HCT116 (cell line): Measurements from ENCODE around the gene DYNC2LI1. TPM values are rescaled to one million over a fixed set of nuclear protein-coding genes. Genes with fewer than 3 reads are reported as not detected.

Source experiments
- ATAC-seq: fragments of 200-7000 bp; cut with Tn5 transposase; 2 replicates; pipeline ENCODE4 v1.9.1; 2020; ENCODE audit warnings: mild to moderate bottlenecking, moderate library complexity
- BruUV-seq: library from RNA; stranded (reverse); fragments of 400-500 nt; replicated peaks from 2 replicates; lab custom pipeline; 2021; lab: Mats Ljungman, UMichigan
- CTCF ChIA-PET: fragments of 300-600 bp; sonication (Branson Sonifier 250); formaldehyde crosslinking; loops from one replicate; lab custom pipeline; 2021; ENCODE audit warnings: antibody characterized with exemption; lab: Charles Lee
- POLR2A ChIA-PET: fragments of 300-600, 350-600 bp; sonication (Branson Sonifier 250); formaldehyde crosslinking; loops from one replicate; lab custom pipeline; 2021; ENCODE audit warnings: antibody characterized with exemption; lab: Charles Lee
- RAD21 ChIA-PET, 2 experiments: fragments of 300-600 bp; sonication (Branson Sonifier 250); formaldehyde crosslinking; loops; one replicate each; lab custom pipeline; 2023; ENCODE audit warnings: low total read pairs in 2 of 2; ENCODE audit not compliant: uncharacterized antibody in 2 of 2, unreplicated experiment in 2 of 2, low non-redundant PET in 1 of 2; lab: Charles Lee
- DNase-seq: peaks from one replicate; pipeline ENCODE4 v3.0.0-alpha.2; 2010; ENCODE audit warnings: low read depth, low spot score
- H2AFZ ChIP-seq: fragments of 200-600 bp; shearing (Covaris generic), sonication (generic); 2 replicates; pipeline ENCODE4 v1.6.1; 2017; ENCODE audit warnings: low read depth, mixed run types, mixed read lengths, antibody characterized with exemption, low read length; ENCODE audit not compliant: poor library complexity, severe bottlenecking
- H3K27ac ChIP-seq: 2 replicates; pipeline ENCODE4 v1.5.1; 2012; ENCODE audit warnings: low read depth, low read length
- H3K27me3 ChIP-seq: fragments of 200-600 bp; sonication (generic); 2 replicates; pipeline ENCODE4 v1.6.1; 2016; ENCODE audit warnings: mixed run types, low read length, mixed read lengths; ENCODE audit not compliant: insufficient read depth
- H3K36me3 ChIP-seq, 2 experiments: fragments of 200-500 bp in 1 of 2; fragments of 200-600 bp in 1 of 2; sonication (Bioruptor generic) in 1 of 2; sonication (generic) in 1 of 2; 2 replicates each; pipeline versions ENCODE4 v1.5.1 to v1.6.1; 2014 to 2016; ENCODE audit warnings: low read length in 2 of 2, inconsistent platforms in 1 of 2, mixed read lengths in 1 of 2, mixed run types in 1 of 2; ENCODE audit not compliant: insufficient read depth in 2 of 2, control insufficient read depth in 1 of 2
- H3K4me1 ChIP-seq, 2 experiments: fragments of 200-600 bp in 1 of 2; sonication (generic) in 1 of 2; 2 replicates each; pipeline versions ENCODE4 v1.5.1 to v1.6.1; 2012 to 2017; ENCODE audit warnings: low read length in 2 of 2, inconsistent platforms in 1 of 2, mild to moderate bottlenecking in 1 of 2, mixed read lengths in 1 of 2, mixed run types in 1 of 2, moderate library complexity in 1 of 2; ENCODE audit not compliant: insufficient read depth in 2 of 2, control insufficient read depth in 1 of 2
- H3K4me2 ChIP-seq: fragments of 200-600 bp; sonication (generic); 2 replicates; pipeline ENCODE4 v1.6.1; 2017; ENCODE audit warnings: mixed run types, low read length, mixed read lengths
- H3K4me3 ChIP-seq, 2 experiments: fragments of 200-600 bp in 1 of 2; sonication (generic) in 1 of 2; replicated peaks in 1 of 2; 2 replicates each; pipeline ENCODE4 v1.5.1; 2011 to 2016; ENCODE audit warnings: low read length in 2 of 2, control low read depth in 1 of 2, low read depth in 1 of 2, mild to moderate bottlenecking in 1 of 2, mixed read lengths in 1 of 2, mixed run types in 1 of 2
- H3K79me2 ChIP-seq: fragments of 200-600 bp; sonication (generic); 2 replicates; pipeline ENCODE4 v1.6.1; 2017; ENCODE audit warnings: mild to moderate bottlenecking, mixed run types, low read length, moderate library complexity, mixed read lengths; ENCODE audit not compliant: insufficient read depth
- H3K9ac ChIP-seq: fragments of 200-600 bp; sonication (generic); 2 replicates; pipeline ENCODE4 v1.6.1; 2016; ENCODE audit warnings: low read length, mixed read lengths
- H3K9me2 ChIP-seq: fragments of 200-600 bp; sonication (generic), shearing (Covaris generic); 2 replicates; pipeline ENCODE4 v1.6.1; 2017; ENCODE audit warnings: mixed run types, mild to moderate bottlenecking, moderate library complexity; ENCODE audit not compliant: insufficient read depth
- H3K9me3 ChIP-seq, 2 experiments: fragments of 200-500 bp in 1 of 2; fragments of 200-600 bp in 1 of 2; sonication (Bioruptor generic) in 1 of 2; sonication (generic) in 1 of 2; 2 replicates each; pipeline ENCODE4 v1.6.1; 2014 to 2017; ENCODE audit warnings: low read length in 2 of 2, mixed read lengths in 2 of 2, inconsistent platforms in 1 of 2, low read depth in 1 of 2, mild to moderate bottlenecking in 1 of 2, mixed run types in 1 of 2, moderate library complexity in 1 of 2; ENCODE audit not compliant: control insufficient read depth in 1 of 2, insufficient read depth in 1 of 2
- H4K20me1 ChIP-seq: fragments of 200-600 bp; sonication (generic), shearing (Covaris generic); 2 replicates; pipeline ENCODE4 v1.6.1; 2017; ENCODE audit warnings: mixed run types, mild to moderate bottlenecking, moderate library complexity; ENCODE audit not compliant: insufficient read depth
- ATF3 ChIP-seq: IDR thresholded peaks from 2 replicates; pipeline ENCODE4 v1.6.1; 2012
- CEBPB ChIP-seq: IDR thresholded peaks from 2 replicates; pipeline ENCODE4 v1.6.1; 2012; ENCODE audit warnings: low read depth
- EGR1 ChIP-seq: IDR thresholded peaks from 2 replicates; pipeline ENCODE4 v1.6.1; 2012; ENCODE audit warnings: low read depth
- EZH2 ChIP-seq: fragments of 200-600 bp; sonication (generic); IDR thresholded peaks from 2 replicates; pipeline ENCODE4 v1.6.1; 2017; ENCODE audit warnings: antibody characterized with exemption, mixed run types
- JUND ChIP-seq: IDR thresholded peaks from 2 replicates; pipeline ENCODE4 v1.6.1; 2012
- POLR2A ChIP-seq: IDR thresholded peaks from 2 replicates; pipeline ENCODE4 v1.7.0; 2011; ENCODE audit warnings: borderline replicate concordance; ENCODE audit not compliant: insufficient read depth, insufficient read length; ENCODE audit errors: extremely low read depth
- POLR2AphosphoS5 ChIP-seq: IDR thresholded peaks from 2 replicates; pipeline ENCODE4 v1.6.1; 2011; ENCODE audit warnings: mild to moderate bottlenecking, low read depth, low read length, moderate library complexity
- RAD21 ChIP-seq: IDR thresholded peaks from 2 replicates; pipeline ENCODE4 v1.6.1; 2012; ENCODE audit warnings: low read depth, mild to moderate bottlenecking
- REST ChIP-seq: IDR thresholded peaks from 2 replicates; pipeline ENCODE4 v1.6.1; 2012; ENCODE audit warnings: low read depth
- SRF ChIP-seq: IDR thresholded peaks from 2 replicates; pipeline ENCODE4 v1.6.1; 2012; ENCODE audit warnings: low read depth
- TCF7L2 ChIP-seq: IDR thresholded peaks from 2 replicates; pipeline ENCODE4 v1.7.0; 2011; ENCODE audit warnings: borderline replicate concordance, inconsistent platforms; ENCODE audit not compliant: insufficient read depth, insufficient read length; ENCODE audit errors: extremely low read depth
- YY1 ChIP-seq: IDR thresholded peaks from 2 replicates; pipeline ENCODE4 v1.6.1; 2011; ENCODE audit warnings: low read length, low read depth, moderate library complexity, mild to moderate bottlenecking; ENCODE audit not compliant: insufficient replicate concordance; ENCODE audit errors: extremely low read depth
- ZBTB33 ChIP-seq: IDR thresholded peaks from 2 replicates; pipeline ENCODE4 v1.6.1; 2011; ENCODE audit warnings: mild to moderate bottlenecking, low read length, moderate library complexity; ENCODE audit not compliant: insufficient replicate concordance; ENCODE audit errors: extremely low read depth
- ZFX ChIP-seq: fragments of 450-650 bp; IDR thresholded peaks from 2 replicates; pipeline ENCODE4 v1.6.1; 2017
- intact Hi-C: fragments of 100-400 bp; cut with micrococcal nuclease; formaldehyde crosslinking; loops from 2 replicates; pipeline ENCODE4 v1.10.0; 2022
- total RNA-seq: library from RNA; stranded (reverse); gene quantifications from one replicate; pipeline ENCODE4 v1.2.1, GENCODE V29; 2021; ENCODE audit not compliant: unreplicated experiment

Gene DYNC2LI1
- total RNA-seq, 1 experiment from 2014 or later = 16.7 TPM

- Histone ChIP-seq H3K9me2 (no peaks in the 10 kb centered on the region), H3K36me3 (no peaks in the 10 kb centered on the region), H3K79me2 (no peaks in the 10 kb centered on the region), H2AFZ (peak overlapping the region; percentile 15), H3K4me3 (no peak overlapping the region), H3K27ac (no peak overlapping the region), H3K9ac (no peak overlapping the region), H3K4me1 (peaks cover 5 to 8% of the 10 kb centered on the region in 2 experiments; a peak in 3 of 4 replicates), H3K9me3 (no peaks in the 10 kb centered on the region), H3K4me2 (no peak overlapping the region), H3K27me3 (no peaks in the 10 kb centered on the region), H4K20me1 (no peaks in the 10 kb centered on the region)
- POLR2A ChIA-PET = no interaction called here
- RAD21 ChIA-PET = no interaction called here
- CTCF ChIA-PET = no interaction called here
- TF ChIP-seq RAD21 (no peak), POLR2A (no peak)
- ATAC-seq = no peak
- no peak for DNase-seq
- intact Hi-C loops = no loop called here
- BruUV-seq = no TSS peak
These were observed 46.2 kb upstream of the DYNC2LI1 start for GRCh38 chr2:43727634-43728014.

GRCh38 chr2:43729491-43730174 is 44.2 kb upstream of the DYNC2LI1 start:
- POLR2A ChIA-PET = no interaction called here
- no peaks in the 10 kb centered on the region for H3K36me3 ChIP-seq
- H3K4me1 ChIP-seq = peaks cover 5 to 8% of the 10 kb centered on the region in 2 experiments; a peak in 3 of 4 replicates
- TF ChIP-seq REST (no peak), POLR2AphosphoS5 (no peak), SRF (no peak), CEBPB (no peak), TCF7L2 (no peak), JUND (no peak), EZH2 (no peak), ZFX (no peak), ATF3 (no peak), ZBTB33 (no peak), EGR1 (no peak), YY1 (no peak)
- no peaks in the 10 kb centered on the region for H3K27me3 ChIP-seq
- H3K9me3 ChIP-seq = no peaks in the 10 kb centered on the region
- no peak overlapping the region for H2AFZ ChIP-seq
- CTCF ChIA-PET = no interaction called here
- RAD21 ChIA-PET = no interaction called here
- no TSS peak for BruUV-seq
- H3K9me2 ChIP-seq = no peaks in the 10 kb centered on the region
- no peak for DNase-seq
- no peak for ATAC-seq
- H3K9ac ChIP-seq = no peak overlapping the region
- no peaks in the 10 kb centered on the region for H4K20me1 ChIP-seq
- intact Hi-C loops = no loop called here
- H3K4me2 ChIP-seq = no peak overlapping the region
- no peak overlapping the region for H3K27ac ChIP-seq
- no peak overlapping the region for H3K4me3 ChIP-seq
- H3K79me2 ChIP-seq = no peaks in the 10 kb centered on the region
